H1 (cell line): ENCODE data around the gene ACTN2. TPM values are rescaled to one million over a fixed set of nuclear protein-coding genes. Genes with fewer than 3 reads are reported as not detected.

Source experiments
- CTCF ChIA-PET: fragments of 300-600 bp; sonication (Branson Sonifier 250); formaldehyde crosslinking; loops from one replicate; lab custom pipeline; 2021; ENCODE audit not compliant: partially characterized antibody; lab: Charles Lee
- POLR2A ChIA-PET: fragments of 300-600 bp; sonication (Branson Sonifier 250); formaldehyde crosslinking; loops from one replicate; lab custom pipeline; 2021; ENCODE audit warnings: inconsistent platforms; ENCODE audit not compliant: partially characterized antibody; lab: Charles Lee
- DNase-seq, 2 experiments: peaks; one replicate each; pipeline versions ENCODE4 v3.0.0 to v3.0.0-alpha.2; 2010 to 2022; ENCODE audit warnings: low spot score in 2 of 2, low read depth in 1 of 2, mixed read lengths in 1 of 2
- FAIRE-seq: peaks from 2 replicates; lab custom pipeline; 2011; peaks lifted over from hg19 to GRCh38; lab: Jason Lieb, UNC
- H2AFZ ChIP-seq: 2 replicates; pipeline ENCODE4 v1.8.1; 2012; ENCODE audit warnings: low read length, inconsistent platforms
- H2AK5ac ChIP-seq: 2 replicates; pipeline ENCODE4 v1.6.1; 2013; ENCODE audit warnings: low read depth, low read length
- H2BK120ac ChIP-seq: replicated peaks from 2 replicates; pipeline ENCODE3; 2013; ENCODE audit warnings: low read depth, low read length, inconsistent platforms
- H2BK12ac ChIP-seq: 2 replicates; pipeline ENCODE4 v1.6.1; 2013; ENCODE audit warnings: low read depth, low read length
- H2BK15ac ChIP-seq: 2 replicates; pipeline ENCODE4 v1.6.1; 2013; ENCODE audit warnings: low read length
- H2BK20ac ChIP-seq: 2 replicates; pipeline ENCODE4 v1.6.1; 2013; ENCODE audit warnings: low read length
- H2BK5ac ChIP-seq: 2 replicates; pipeline ENCODE4 v1.6.1; 2013; ENCODE audit warnings: low read depth, low read length
- H3K14ac ChIP-seq: 2 replicates; pipeline ENCODE4 v1.6.1; 2013; ENCODE audit warnings: inconsistent platforms; ENCODE audit not compliant: insufficient read length
- H3K18ac ChIP-seq: 2 replicates; pipeline ENCODE4 v1.6.1; 2013; ENCODE audit warnings: low read length; ENCODE audit errors: extremely low read depth
- H3K23ac ChIP-seq: 2 replicates; pipeline ENCODE4 v1.6.1; 2013; ENCODE audit warnings: inconsistent platforms; ENCODE audit not compliant: insufficient read length
- H3K23me2 ChIP-seq: 2 replicates; pipeline ENCODE4 v1.6.1; 2013; ENCODE audit warnings: low read depth, low read length
- H3K27ac ChIP-seq: 2 replicates; pipeline ENCODE4 v1.6.1; 2011; ENCODE audit warnings: low read depth, low read length, inconsistent platforms
- H3K27me3 ChIP-seq, 4 experiments: replicated peaks in 1 of 4; 1 replicate in 1 of 4; 2 replicates in 3 of 4; pipeline versions ENCODE4 v1.6.1 to v1.8.1; 2011 to 2013; ENCODE audit warnings: low read length in 3 of 4, mild to moderate bottlenecking in 3 of 4, inconsistent platforms in 2 of 4, mixed read lengths in 2 of 4, moderate library complexity in 1 of 4; ENCODE audit not compliant: control insufficient read depth in 3 of 4, insufficient read depth in 3 of 4; ENCODE audit errors: extremely low read depth in 1 of 4
- H3K36me3 ChIP-seq, 4 experiments: 2 replicates each; pipeline versions ENCODE4 v1.6.1 to v1.8.1; 2011 to 2013; ENCODE audit warnings: mild to moderate bottlenecking in 4 of 4, low read length in 3 of 4, moderate library complexity in 2 of 4, control low read depth in 1 of 4, inconsistent platforms in 1 of 4; ENCODE audit not compliant: insufficient read depth in 4 of 4, control insufficient read depth in 2 of 4
- H3K4ac ChIP-seq: replicated peaks from 2 replicates; pipeline ENCODE3; 2013; ENCODE audit warnings: low read length, low read depth, mixed read lengths, inconsistent platforms; ENCODE audit not compliant: insufficient read length
- H3K4me1 ChIP-seq, 4 experiments: replicated peaks in 1 of 4; 1 replicate in 1 of 4; 2 replicates in 3 of 4; pipeline versions ENCODE4 v1.6.1 to v1.8.1; 2011 to 2013; ENCODE audit warnings: low read length in 3 of 4, inconsistent platforms in 2 of 4, mixed read lengths in 1 of 4; ENCODE audit not compliant: insufficient read depth in 4 of 4, control insufficient read depth in 3 of 4
- H3K4me2 ChIP-seq, 2 experiments: 2 replicates each; pipeline versions ENCODE4 v1.6.1 to v1.8.1; 2011 to 2013; ENCODE audit warnings: low read depth in 2 of 2, low read length in 2 of 2, control low read depth in 1 of 2, inconsistent platforms in 1 of 2, mild to moderate bottlenecking in 1 of 2; ENCODE audit not compliant: insufficient read depth in 1 of 2
- H3K4me3 ChIP-seq, 4 experiments: fragments of 200-600, 300-600 bp in 1 of 4; sonication (generic), shearing (Covaris generic), sonication (Bioruptor Twin) in 1 of 4; 2 replicates each; pipeline versions ENCODE4 v1.5.1 to v1.8.1; 2011 to 2016; ENCODE audit warnings: low read length in 4 of 4, low read depth in 3 of 4, control low read depth in 2 of 4, inconsistent platforms in 2 of 4, mild to moderate bottlenecking in 2 of 4, mixed read lengths in 1 of 4, moderate library complexity in 1 of 4; ENCODE audit not compliant: insufficient read depth in 2 of 4; ENCODE audit errors: extremely low read depth in 1 of 4
- H3K56ac ChIP-seq: replicated peaks from 2 replicates; pipeline ENCODE3; 2013; ENCODE audit warnings: low read depth, mild to moderate bottlenecking, mixed read lengths, low read length, inconsistent platforms; ENCODE audit not compliant: insufficient read length
- H3K79me1 ChIP-seq: 2 replicates; pipeline ENCODE4 v1.6.1; 2013; ENCODE audit warnings: low read depth, low read length, control low read depth
- H3K79me2 ChIP-seq, 2 experiments: 2 replicates each; pipeline versions ENCODE4 v1.6.1 to v1.8.1; 2012 to 2013; ENCODE audit warnings: low read length in 2 of 2, mild to moderate bottlenecking in 2 of 2, inconsistent platforms in 1 of 2; ENCODE audit not compliant: insufficient read depth in 2 of 2, control insufficient read depth in 1 of 2
- H3K9ac ChIP-seq, 4 experiments: replicated peaks in 1 of 4; 1 replicate in 1 of 4; 2 replicates in 3 of 4; pipeline versions ENCODE4 v1.6.1 to v1.8.1; 2011 to 2013; ENCODE audit warnings: low read depth in 3 of 4, low read length in 3 of 4, control low read depth in 2 of 4, mild to moderate bottlenecking in 2 of 4, moderate library complexity in 2 of 4, inconsistent platforms in 1 of 4; ENCODE audit errors: extremely low read depth in 1 of 4
- H3K9me3 ChIP-seq, 2 experiments: 2 replicates each; pipeline versions ENCODE4 v1.6.1 to v1.8.1; 2012 to 2013; ENCODE audit warnings: mild to moderate bottlenecking in 2 of 2, moderate library complexity in 2 of 2, control low read depth in 1 of 2, inconsistent platforms in 1 of 2, low read depth in 1 of 2, low read length in 1 of 2, mixed read lengths in 1 of 2; ENCODE audit not compliant: insufficient read depth in 2 of 2
- H4K20me1 ChIP-seq, 2 experiments: replicated peaks in 1 of 2; 2 replicates each; pipeline versions ENCODE3 to v1.8.1; 2011 to 2013; ENCODE audit warnings: inconsistent platforms in 2 of 2, low read length in 2 of 2, mild to moderate bottlenecking in 1 of 2; ENCODE audit not compliant: insufficient read depth in 2 of 2, control insufficient read depth in 1 of 2
- H4K5ac ChIP-seq: 2 replicates; pipeline ENCODE4 v1.6.1; 2013; ENCODE audit warnings: low read length, low read depth, mixed read lengths, inconsistent platforms; ENCODE audit not compliant: insufficient read length
- H4K8ac ChIP-seq: 2 replicates; pipeline ENCODE4 v1.8.0; 2013; ENCODE audit warnings: mild to moderate bottlenecking, moderate library complexity, low read length, inconsistent platforms; ENCODE audit not compliant: insufficient read depth; ENCODE audit errors: extremely low read depth
- H4K91ac ChIP-seq: replicated peaks from 2 replicates; pipeline ENCODE3; 2013; ENCODE audit warnings: low read length, mixed read lengths, inconsistent platforms; ENCODE audit not compliant: insufficient read length
- ATF2 ChIP-seq: IDR thresholded peaks from 2 replicates; pipeline ENCODE4 v1.6.1; 2012; ENCODE audit warnings: low read length, inconsistent platforms
- ATF3 ChIP-seq: IDR thresholded peaks from 2 replicates; pipeline ENCODE4 v1.6.1; 2011; ENCODE audit warnings: low read depth, mild to moderate bottlenecking, low read length; ENCODE audit not compliant: insufficient read depth
- CTCF ChIP-seq, 3 experiments: IDR thresholded peaks; 1 replicate in 2 of 3; 2 replicates in 1 of 3; pipeline versions ENCODE4 v1.5.1 to v1.6.1; 2011; ENCODE audit warnings: low read length in 3 of 3, mild to moderate bottlenecking in 3 of 3, inconsistent platforms in 2 of 3, low read depth in 1 of 3, moderate library complexity in 1 of 3; ENCODE audit not compliant: insufficient read depth in 1 of 3; ENCODE audit errors: control extremely low read depth in 1 of 3
- EP300 ChIP-seq, 2 experiments: IDR thresholded peaks; 1 replicate in 1 of 2; 2 replicates in 1 of 2; pipeline ENCODE4 v1.6.1; 2011 to 2012; ENCODE audit warnings: low read depth in 2 of 2, low read length in 2 of 2, mild to moderate bottlenecking in 2 of 2, borderline replicate concordance in 1 of 2, inconsistent platforms in 1 of 2, moderate library complexity in 1 of 2
- KDM1A ChIP-seq: fragments of 200-600, 300-600 bp; sonication (generic); IDR thresholded peaks from 2 replicates; pipeline ENCODE4 v1.7.1; 2016; ENCODE audit warnings: mild to moderate bottlenecking, low read length, borderline replicate concordance
- POU5F1 ChIP-seq: IDR thresholded peaks from 2 replicates; pipeline ENCODE4 v1.6.1; 2011; ENCODE audit warnings: low read depth, mild to moderate bottlenecking, low read length, moderate library complexity
- SIRT6 ChIP-seq: IDR thresholded peaks from one replicate; pipeline ENCODE4 v1.7.1; 2012; ENCODE audit warnings: low read length, inconsistent platforms
- SUZ12 ChIP-seq: fragments of 200-600 bp; sonication (generic); IDR thresholded peaks from 2 replicates; pipeline ENCODE4 v1.6.1; 2012; ENCODE audit warnings: mild to moderate bottlenecking, inconsistent platforms, low read length, moderate library complexity, mixed read lengths
- TAF1 ChIP-seq: IDR thresholded peaks from 2 replicates; pipeline ENCODE4 v1.6.1; 2011; ENCODE audit warnings: mild to moderate bottlenecking, low read depth, low read length
- WGBS, 2 experiments: shearing (Covaris generic) in 1 of 2; methylation state at CpG; one replicate each; pipeline versions ENCODE4 v1.1.6 to v1.1.7; 2013 to 2015; ENCODE audit warnings: low lambda C conversion rate in 2 of 2, mixed read lengths in 2 of 2, inconsistent platforms in 1 of 2, low coverage in 1 of 2, missing lambda C conversion rate in 1 of 2; ENCODE audit not compliant: insufficient replicate concordance in 2 of 2, insufficient coverage in 1 of 2, insufficient read length in 1 of 2; ENCODE audit errors: extremely low coverage in 1 of 2, missing lambda C conversion rate in 1 of 2; 5-methylcytosine and 5-hydroxymethylcytosine counted together
- polyA plus RNA-seq, 7 experiments: library from polyadenylated mRNA; depleted of rRNA in 3 of 7; stranded (reverse) in 5 of 7; unstranded in 2 of 7; fragments of >200 nt in 5 of 7; fragments of 200-250 nt in 2 of 7; gene quantifications; 1 replicate in 5 of 7; 2 replicates in 1 of 7; 4 replicates in 1 of 7; pipeline versions ENCODE4 v1.2.1 to v1.2.3, GENCODE V29; 2011 to 2013; ENCODE audit warnings: missing spikeins in 2 of 7, mixed read lengths in 2 of 7
- total RNA-seq: library from RNA; stranded (reverse); fragmentation: NEBNext Ultra II Directional; extraction: Animal tissue kit (Norgen Biotek cat#: 25700); gene quantifications from 2 replicates; pipeline ENCODE4 v1.2.1, GENCODE V29; 2021

The ACTN2 gene
- total and polyA plus RNA-seq, 2 of the 8 experiments (the other 6 are each of a cell fraction or from before 2014, with no cell fraction given) = 1.9 to 4.1 TPM

GRCh38 chr1:236774926-236775325 is 88.6 kb downstream of the ACTN2 start:
- Histone ChIP-seq H3K4me2 (no peak overlapping the region), H3K27me3 (no peaks in the 10 kb centered on the region), H2AK5ac (no peak overlapping the region), H4K8ac (no peak overlapping the region), H4K5ac (no peak overlapping the region), H3K4me3 (no peak overlapping the region), H2BK12ac (no peak overlapping the region), H2BK15ac (no peak overlapping the region), H2BK5ac (no peak overlapping the region), H3K18ac (no peak overlapping the region), H3K14ac (no peak overlapping the region), H3K4me1 (no peaks in the 10 kb centered on the region), H3K9me3 (peaks cover 5 to 8% of the 10 kb centered on the region in 2 experiments; a peak in 2 of 4 replicates), H3K23me2 (no peaks in the 10 kb centered on the region), H3K79me2 (no peaks in the 10 kb centered on the region), H3K56ac (no peak overlapping the region), H3K4ac (no peak overlapping the region), H3K27ac (no peak overlapping the region), H3K79me1 (no peaks in the 10 kb centered on the region), H3K9ac (no peak overlapping the region), H4K91ac (no peak overlapping the region), H2BK120ac (no peak overlapping the region), H3K23ac (no peak overlapping the region), H2BK20ac (no peak overlapping the region), H3K36me3 (no peaks in the 10 kb centered on the region), H4K20me1 (no peaks in the 10 kb centered on the region), H2AFZ (no peak overlapping the region)
- FAIRE-seq (peak; percentile 83), DNase-seq (no peak)
- WGBS, 2 experiments = 76% methylated on average over 3 of the region's 3 CpGs; no CpG with 5 or more reads in 1 of the 2 experiments
- ChIA-PET POLR2A (no interaction called here), CTCF (no interaction called here)
- no peak for TF ChIP-seq ATF2
- no peak for TF ChIP-seq SUZ12
- TF ChIP-seq SIRT6 = no peak
- TF ChIP-seq CTCF (IDR thresholded peaks at IDR 0.05; ENCODE audit: control extremely low read depth in 1 of 3, insufficient read depth in 1 of 3, low read depth in 1 of 3, low read length in 3 of 3) = peak in 2 of 3 experiments; percentile 49 to 69; a peak in 2 of 4 replicates
- TF ChIP-seq TAF1 = no peak
- TF ChIP-seq KDM1A = no peak
- no peak for TF ChIP-seq EP300 (IDR thresholded peaks at IDR 0.05; ENCODE audit: borderline replicate concordance in 1 of 2, low read depth in 2 of 2, low read length in 2 of 2)
- TF ChIP-seq ATF3 = no peak
- TF ChIP-seq POU5F1 = no peak
